Peyer's patch (tissue), 4 donors: ENCODE data around the gene ZNF774.

Experiments used
- POLR2A ChIP-seq, 2 donors: fragments of 450-650 bp; IDR thresholded peaks; one replicate each; pipeline ENCODE4 v1.5.1; 2017; ENCODE audit warnings: antibody characterized with exemption in 2 of 2, mild to moderate bottlenecking in 2 of 2, moderate library complexity in 2 of 2
- TF ChIP-seq, protein P1 (sequence below), 6 experiments: fragments of 450-650 bp in 4 of 6; fragments of 200-600 bp in 2 of 6; sonication (generic) in 1 of 6; IDR thresholded peaks; one replicate each; pipeline ENCODE4 v1.5.1; 2017 to 2019; ENCODE audit warnings: antibody characterized with exemption in 6 of 6, mild to moderate bottlenecking in 3 of 6, moderate library complexity in 1 of 6

DNA sequence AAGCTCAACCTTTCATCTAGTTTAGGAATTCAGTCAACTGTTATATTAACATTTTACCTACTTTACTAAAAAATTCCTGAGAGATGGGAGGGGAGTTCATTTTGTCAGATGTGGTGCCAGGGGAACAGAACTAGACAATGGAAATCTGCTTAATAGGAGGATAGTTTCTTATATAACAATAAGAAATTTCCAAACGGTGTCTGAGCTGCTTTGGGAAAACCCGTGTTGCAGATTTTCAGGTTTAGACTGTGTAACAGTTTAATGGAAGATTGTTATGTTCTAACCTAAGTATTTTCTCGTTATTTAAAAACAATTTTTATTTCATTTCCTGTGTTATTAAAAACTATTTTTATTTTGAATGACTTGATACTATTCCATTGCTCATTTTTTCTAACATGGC is 55.3 kb downstream of the ZNF774 start:
- TF ChIP-seq, protein P1, sequence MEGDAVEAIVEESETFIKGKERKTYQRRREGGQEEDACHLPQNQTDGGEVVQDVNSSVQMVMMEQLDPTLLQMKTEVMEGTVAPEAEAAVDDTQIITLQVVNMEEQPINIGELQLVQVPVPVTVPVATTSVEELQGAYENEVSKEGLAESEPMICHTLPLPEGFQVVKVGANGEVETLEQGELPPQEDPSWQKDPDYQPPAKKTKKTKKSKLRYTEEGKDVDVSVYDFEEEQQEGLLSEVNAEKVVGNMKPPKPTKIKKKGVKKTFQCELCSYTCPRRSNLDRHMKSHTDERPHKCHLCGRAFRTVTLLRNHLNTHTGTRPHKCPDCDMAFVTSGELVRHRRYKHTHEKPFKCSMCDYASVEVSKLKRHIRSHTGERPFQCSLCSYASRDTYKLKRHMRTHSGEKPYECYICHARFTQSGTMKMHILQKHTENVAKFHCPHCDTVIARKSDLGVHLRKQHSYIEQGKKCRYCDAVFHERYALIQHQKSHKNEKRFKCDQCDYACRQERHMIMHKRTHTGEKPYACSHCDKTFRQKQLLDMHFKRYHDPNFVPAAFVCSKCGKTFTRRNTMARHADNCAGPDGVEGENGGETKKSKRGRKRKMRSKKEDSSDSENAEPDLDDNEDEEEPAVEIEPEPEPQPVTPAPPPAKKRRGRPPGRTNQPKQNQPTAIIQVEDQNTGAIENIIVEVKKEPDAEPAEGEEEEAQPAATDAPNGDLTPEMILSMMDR (IDR thresholded peaks at IDR 0.05): no peak
- TF ChIP-seq POLR2A (IDR thresholded peaks at IDR 0.05): no peak
